ENCODE measurements around the gene RERE.

The RERE gene

GRCh38 chr1:8547791-8548190 lies 269.6 kb downstream of the RERE start:
- H3K4me3 ChIP-seq (ENCODE audit: low read length in 2 of 2) = no peak overlapping the region
- peaks cover 0 to 8% of the 10 kb centered on the region in 2 donors for H3K36me3 ChIP-seq (ENCODE audit: control insufficient read depth in 2 of 2, insufficient read depth in 2 of 2, low read length in 2 of 2)
- no peak overlapping the region for H3K27ac ChIP-seq (ENCODE audit: low read depth in 2 of 2, low read length in 2 of 2)
- H3K27me3 ChIP-seq (ENCODE audit: control insufficient read depth in 2 of 2, insufficient read depth in 2 of 2, low read length in 2 of 2) = no peaks in the 10 kb centered on the region
- H3K9ac ChIP-seq (ENCODE audit: low read depth in 1 of 2, low read length in 2 of 2) = no peak overlapping the region
- H3K4me1 ChIP-seq (ENCODE audit: control insufficient read depth in 2 of 2, insufficient read depth in 2 of 2, low read length in 2 of 2) = peaks cover 0 to 3% of the 10 kb centered on the region in 2 donors
- no peaks in the 10 kb centered on the region for H3K9me3 ChIP-seq (ENCODE audit: control insufficient read depth in 2 of 2, low read length in 2 of 2)

- H3K27me3 ChIP-seq (ENCODE audit: control insufficient read depth in 2 of 2, insufficient read depth in 2 of 2, low read length in 2 of 2) = no peaks in the 10 kb centered on the region
- no peaks in the 10 kb centered on the region for H3K9me3 ChIP-seq (ENCODE audit: control insufficient read depth in 2 of 2, low read length in 2 of 2)
- H3K4me1 ChIP-seq (ENCODE audit: control insufficient read depth in 2 of 2, insufficient read depth in 2 of 2, low read length in 2 of 2) = peaks cover 0 to 3% of the 10 kb centered on the region in 2 donors
- H3K4me3 ChIP-seq (ENCODE audit: low read length in 2 of 2) = no peak overlapping the region
- H3K9ac ChIP-seq (ENCODE audit: low read depth in 1 of 2, low read length in 2 of 2) = no peak overlapping the region
- peaks cover 5 to 7% of the 10 kb centered on the region in 2 donors for H3K36me3 ChIP-seq (ENCODE audit: control insufficient read depth in 2 of 2, insufficient read depth in 2 of 2, low read length in 2 of 2)
- H3K27ac ChIP-seq (ENCODE audit: low read depth in 2 of 2, low read length in 2 of 2) = no peak overlapping the region
Measured at GRCh38 chr1:8545078-8545477, 272.4 kb downstream of the RERE start.

GRCh38 chr1:8544644-8545043 lies 272.8 kb downstream of the RERE start:
- Histone ChIP-seq H3K4me3 (ENCODE audit: low read length in 2 of 2) (no peak overlapping the region), H3K9ac (ENCODE audit: low read depth in 1 of 2, low read length in 2 of 2) (no peak overlapping the region), H3K27me3 (ENCODE audit: control insufficient read depth in 2 of 2, insufficient read depth in 2 of 2, low read length in 2 of 2) (no peaks in the 10 kb centered on the region), H3K9me3 (ENCODE audit: control insufficient read depth in 2 of 2, low read length in 2 of 2) (no peaks in the 10 kb centered on the region), H3K36me3 (ENCODE audit: control insufficient read depth in 2 of 2, insufficient read depth in 2 of 2, low read length in 2 of 2) (peaks cover 5 to 7% of the 10 kb centered on the region in 2 donors), H3K27ac (ENCODE audit: low read depth in 2 of 2, low read length in 2 of 2) (no peak overlapping the region), H3K4me1 (ENCODE audit: control insufficient read depth in 2 of 2, insufficient read depth in 2 of 2, low read length in 2 of 2) (peaks cover 0 to 3% of the 10 kb centered on the region in 2 donors)

- H3K27me3 ChIP-seq (ENCODE audit: control insufficient read depth in 2 of 2, insufficient read depth in 2 of 2, low read length in 2 of 2) = no peaks in the 10 kb centered on the region
- H3K36me3 ChIP-seq (ENCODE audit: control insufficient read depth in 2 of 2, insufficient read depth in 2 of 2, low read length in 2 of 2) = peaks cover 5 to 7% of the 10 kb centered on the region in 2 donors
- no peak overlapping the region for H3K27ac ChIP-seq (ENCODE audit: low read depth in 2 of 2, low read length in 2 of 2)
- H3K4me1 ChIP-seq (ENCODE audit: control insufficient read depth in 2 of 2, insufficient read depth in 2 of 2, low read length in 2 of 2) = peaks cover 0 to 3% of the 10 kb centered on the region in 2 donors
- no peaks in the 10 kb centered on the region for H3K9me3 ChIP-seq (ENCODE audit: control insufficient read depth in 2 of 2, low read length in 2 of 2)
- no peak overlapping the region for H3K4me3 ChIP-seq (ENCODE audit: low read length in 2 of 2)
- no peak overlapping the region for H3K9ac ChIP-seq (ENCODE audit: low read depth in 1 of 2, low read length in 2 of 2)
Measured at GRCh38 chr1:8543965-8544364, 273.5 kb downstream of the RERE start.

- Histone ChIP-seq H3K36me3 (ENCODE audit: control insufficient read depth in 2 of 2, insufficient read depth in 2 of 2, low read length in 2 of 2) (peaks cover 5 to 7% of the 10 kb centered on the region in 2 donors), H3K27ac (ENCODE audit: low read depth in 2 of 2, low read length in 2 of 2) (no peak overlapping the region), H3K4me1 (ENCODE audit: control insufficient read depth in 2 of 2, insufficient read depth in 2 of 2, low read length in 2 of 2) (no peaks in the 10 kb centered on the region), H3K9ac (ENCODE audit: low read depth in 1 of 2, low read length in 2 of 2) (no peak overlapping the region), H3K27me3 (ENCODE audit: control insufficient read depth in 2 of 2, insufficient read depth in 2 of 2, low read length in 2 of 2) (no peaks in the 10 kb centered on the region), H3K4me3 (ENCODE audit: low read length in 2 of 2) (no peak overlapping the region), H3K9me3 (ENCODE audit: control insufficient read depth in 2 of 2, low read length in 2 of 2) (no peaks in the 10 kb centered on the region)
Measured at GRCh38 chr1:8541961-8542521, 275.4 kb downstream of the RERE start.

- Histone ChIP-seq H3K36me3 (ENCODE audit: control insufficient read depth in 2 of 2, insufficient read depth in 2 of 2, low read length in 2 of 2) (peaks cover 5 to 7% of the 10 kb centered on the region in 2 donors), H3K4me1 (ENCODE audit: control insufficient read depth in 2 of 2, insufficient read depth in 2 of 2, low read length in 2 of 2) (no peaks in the 10 kb centered on the region), H3K9me3 (ENCODE audit: control insufficient read depth in 2 of 2, low read length in 2 of 2) (no peaks in the 10 kb centered on the region), H3K4me3 (ENCODE audit: low read length in 2 of 2) (no peak overlapping the region), H3K9ac (ENCODE audit: low read depth in 1 of 2, low read length in 2 of 2) (no peak overlapping the region), H3K27me3 (ENCODE audit: control insufficient read depth in 2 of 2, insufficient read depth in 2 of 2, low read length in 2 of 2) (no peaks in the 10 kb centered on the region), H3K27ac (ENCODE audit: low read depth in 2 of 2, low read length in 2 of 2) (no peak overlapping the region)
Measured at GRCh38 chr1:8540971-8541370, 276.5 kb downstream of the RERE start.

- Histone ChIP-seq H3K9me3 (ENCODE audit: control insufficient read depth in 2 of 2, low read length in 2 of 2) (no peaks in the 10 kb centered on the region), H3K36me3 (ENCODE audit: control insufficient read depth in 2 of 2, insufficient read depth in 2 of 2, low read length in 2 of 2) (peaks cover 5 to 7% of the 10 kb centered on the region in 2 donors), H3K27me3 (ENCODE audit: control insufficient read depth in 2 of 2, insufficient read depth in 2 of 2, low read length in 2 of 2) (no peaks in the 10 kb centered on the region), H3K4me3 (ENCODE audit: low read length in 2 of 2) (no peak overlapping the region), H3K4me1 (ENCODE audit: control insufficient read depth in 2 of 2, insufficient read depth in 2 of 2, low read length in 2 of 2) (no peaks in the 10 kb centered on the region), H3K9ac (ENCODE audit: low read depth in 1 of 2, low read length in 2 of 2) (no peak overlapping the region), H3K27ac (ENCODE audit: low read depth in 2 of 2, low read length in 2 of 2) (no peak overlapping the region)
Measured at GRCh38 chr1:8540261-8540941, 277.0 kb downstream of the RERE start.

GRCh38 chr1:8539683-8540082 lies 277.8 kb downstream of the RERE start:
- H3K9me3 ChIP-seq (ENCODE audit: control insufficient read depth in 2 of 2, low read length in 2 of 2) = no peaks in the 10 kb centered on the region
- no peaks in the 10 kb centered on the region for H3K27me3 ChIP-seq (ENCODE audit: control insufficient read depth in 2 of 2, insufficient read depth in 2 of 2, low read length in 2 of 2)
- no peaks in the 10 kb centered on the region for H3K4me1 ChIP-seq (ENCODE audit: control insufficient read depth in 2 of 2, insufficient read depth in 2 of 2, low read length in 2 of 2)
- H3K9ac ChIP-seq (ENCODE audit: low read depth in 1 of 2, low read length in 2 of 2) = no peak overlapping the region
- H3K27ac ChIP-seq (ENCODE audit: low read depth in 2 of 2, low read length in 2 of 2) = no peak overlapping the region
- peaks cover 2 to 5% of the 10 kb centered on the region in 2 donors for H3K36me3 ChIP-seq (ENCODE audit: control insufficient read depth in 2 of 2, insufficient read depth in 2 of 2, low read length in 2 of 2)
- no peak overlapping the region for H3K4me3 ChIP-seq (ENCODE audit: low read length in 2 of 2)

GRCh38 chr1:8538502-8538901 lies 278.9 kb downstream of the RERE start:
- peaks cover 0 to 5% of the 10 kb centered on the region in 2 donors for H3K36me3 ChIP-seq (ENCODE audit: control insufficient read depth in 2 of 2, insufficient read depth in 2 of 2, low read length in 2 of 2)
- H3K4me3 ChIP-seq (ENCODE audit: low read length in 2 of 2) = no peak overlapping the region
- no peaks in the 10 kb centered on the region for H3K4me1 ChIP-seq (ENCODE audit: control insufficient read depth in 2 of 2, insufficient read depth in 2 of 2, low read length in 2 of 2)
- H3K9me3 ChIP-seq (ENCODE audit: control insufficient read depth in 2 of 2, low read length in 2 of 2) = no peaks in the 10 kb centered on the region
- no peak overlapping the region for H3K9ac ChIP-seq (ENCODE audit: low read depth in 1 of 2, low read length in 2 of 2)
- no peak overlapping the region for H3K27ac ChIP-seq (ENCODE audit: low read depth in 2 of 2, low read length in 2 of 2)
- no peaks in the 10 kb centered on the region for H3K27me3 ChIP-seq (ENCODE audit: control insufficient read depth in 2 of 2, insufficient read depth in 2 of 2, low read length in 2 of 2)

- H3K36me3 ChIP-seq (ENCODE audit: control insufficient read depth in 2 of 2, insufficient read depth in 2 of 2, low read length in 2 of 2) = peaks cover 0 to 5% of the 10 kb centered on the region in 2 donors
- no peaks in the 10 kb centered on the region for H3K9me3 ChIP-seq (ENCODE audit: control insufficient read depth in 2 of 2, low read length in 2 of 2)
- peaks cover 0 to 4% of the 10 kb centered on the region in 2 donors for H3K4me1 ChIP-seq (ENCODE audit: control insufficient read depth in 2 of 2, insufficient read depth in 2 of 2, low read length in 2 of 2)
- H3K27ac ChIP-seq (ENCODE audit: low read depth in 2 of 2, low read length in 2 of 2) = no peak overlapping the region
- H3K4me3 ChIP-seq (ENCODE audit: low read length in 2 of 2) = no peak overlapping the region
- H3K9ac ChIP-seq (ENCODE audit: low read depth in 1 of 2, low read length in 2 of 2) = no peak overlapping the region
- H3K27me3 ChIP-seq (ENCODE audit: control insufficient read depth in 2 of 2, insufficient read depth in 2 of 2, low read length in 2 of 2) = no peaks in the 10 kb centered on the region
Measured at GRCh38 chr1:8537991-8538390, 279.4 kb downstream of the RERE start.
